Caki2 (cell line): ENCODE results near the gene GOLGA8T. TPM values are rescaled to one million over a fixed set of nuclear protein-coding genes. Genes with fewer than 3 reads are reported as not detected.
"Not testable (repeated sequence)": the region's sequence is repeated elsewhere in the genome, so short reads cannot be mapped to it uniquely, and the experiment has no call there.

ENCODE experiments used
- DNase-seq: peaks from one replicate; pipeline ENCODE4 v3.0.0-alpha.2; 2015; ENCODE audit warnings: low read depth
- in situ Hi-C: cut with HindIII; loops from 2 replicates; pipeline ENCODE4 v1.10.0; 2016; ENCODE audit warnings: low sequenced_read_pairs, low pct_unique_long_range_greater_than_20kb, mixed read lengths
- total RNA-seq: library from RNA; depleted of rRNA; stranded (reverse); fragments of >200 nt; shearing (Covaris generic); gene quantifications from 2 replicates; pipeline ENCODE4 v1.2.3, GENCODE V29; 2014; ENCODE audit warnings: low replicate concordance; rRNA removed

The GOLGA8T gene
- total RNA-seq, 1 experiment from 2014 or later: not detected

GRCh38 chr15:30187429-30187828 is 52.6 kb downstream of the GOLGA8T start:
- in situ Hi-C loops: not testable (repeated sequence)

GRCh38 chr15:30189754-30190153 is 54.9 kb downstream of the GOLGA8T start:
- DNase-seq, in situ Hi-C loops: not testable (repeated sequence)

More at GRCh38 chr15:30187429-30187828, 52.6 kb downstream of the GOLGA8T start:
- DNase-seq: not testable (repeated sequence)

- DNase-seq, in situ Hi-C loops: not testable (repeated sequence)
Measured at GRCh38 chr15:30191143-30191542, 56.3 kb downstream of the GOLGA8T start.

GRCh38 chr15:30191639-30192038 is 56.8 kb downstream of the GOLGA8T start:
- in situ Hi-C loops, DNase-seq: not testable (repeated sequence)

GRCh38 chr15:30192119-30192745 is 57.4 kb downstream of the GOLGA8T start:
- in situ Hi-C loops, DNase-seq: not testable (repeated sequence)

- DNase-seq, in situ Hi-C loops: not testable (repeated sequence)
Measured at GRCh38 chr15:30192892-30193291, 58.0 kb downstream of the GOLGA8T start.

Other genes starting within 250 kb of the GOLGA8T start
- not detected in 2 replicates for gene GOLGA8J, start 52.1 kb upstream of the GOLGA8T start, total RNA-seq